ENCODE data around the gene TMEM125.

GRCh38 chr1:43288785-43289706, 19.3 kb downstream of the TMEM125 start:
- TF ChIP-seq CEBPB (IDR thresholded peaks at IDR 0.05) = no peak
- no peak for TF ChIP-seq CREB1 (IDR thresholded peaks at IDR 0.05; ENCODE audit: low read depth)
- TF ChIP-seq RAD21 (IDR thresholded peaks at IDR 0.05; ENCODE audit: low read depth) = no peak
- TF ChIP-seq MAX (IDR thresholded peaks at IDR 0.05) = no peak
- TF ChIP-seq TAF1 (IDR thresholded peaks at IDR 0.05; ENCODE audit: low read depth) = no peak
- no peak for TF ChIP-seq FOXM1 (IDR thresholded peaks at IDR 0.05; ENCODE audit: borderline replicate concordance, low read depth)
